Neural cell (in vitro differentiated cells): ENCODE data around the gene GRAMD4.

Experiments
- CTCF ChIP-seq: fragments of 450-650 bp; IDR thresholded peaks from 2 replicates; pipeline ENCODE4 v1.5.1; 2014; ENCODE audit warnings: antibody characterized with exemption, mild to moderate bottlenecking, moderate library complexity; ENCODE audit not compliant: poor library complexity, severe bottlenecking
- EP300 ChIP-seq: fragments of 450-650 bp; conservative IDR thresholded peaks from 2 replicates; pipeline ENCODE4 v1.6.1; 2014; ENCODE audit warnings: antibody characterized with exemption, mild to moderate bottlenecking, moderate library complexity; ENCODE audit not compliant: poor library complexity, severe bottlenecking
- EZH2 ChIP-seq: fragments of 200-600, 300-800 bp; shearing (Covaris generic), sonication (generic); IDR thresholded peaks from 2 replicates; pipeline ENCODE4 v1.6.1; 2014; ENCODE audit warnings: antibody characterized with exemption, low read length, borderline replicate concordance, mild to moderate bottlenecking; ENCODE audit not compliant: insufficient read depth, poor library complexity, severe bottlenecking
- POLR2AphosphoS5 ChIP-seq: IDR thresholded peaks from 2 replicates; pipeline ENCODE4 v1.6.1; 2012
- RAD21 ChIP-seq: fragments of 450-650 bp; conservative IDR thresholded peaks from 2 replicates; pipeline ENCODE4 v1.6.1; 2014; ENCODE audit warnings: antibody characterized with exemption, mild to moderate bottlenecking, moderate library complexity
- REST ChIP-seq: IDR thresholded peaks from 2 replicates; pipeline ENCODE4 v1.6.1; 2012; ENCODE audit warnings: borderline replicate concordance
- SMC3 ChIP-seq: fragments of 450-650 bp; conservative IDR thresholded peaks from 2 replicates; pipeline ENCODE4 v1.6.1; 2014; ENCODE audit warnings: antibody characterized with exemption, mild to moderate bottlenecking, moderate library complexity; ENCODE audit not compliant: poor library complexity

DNA sequence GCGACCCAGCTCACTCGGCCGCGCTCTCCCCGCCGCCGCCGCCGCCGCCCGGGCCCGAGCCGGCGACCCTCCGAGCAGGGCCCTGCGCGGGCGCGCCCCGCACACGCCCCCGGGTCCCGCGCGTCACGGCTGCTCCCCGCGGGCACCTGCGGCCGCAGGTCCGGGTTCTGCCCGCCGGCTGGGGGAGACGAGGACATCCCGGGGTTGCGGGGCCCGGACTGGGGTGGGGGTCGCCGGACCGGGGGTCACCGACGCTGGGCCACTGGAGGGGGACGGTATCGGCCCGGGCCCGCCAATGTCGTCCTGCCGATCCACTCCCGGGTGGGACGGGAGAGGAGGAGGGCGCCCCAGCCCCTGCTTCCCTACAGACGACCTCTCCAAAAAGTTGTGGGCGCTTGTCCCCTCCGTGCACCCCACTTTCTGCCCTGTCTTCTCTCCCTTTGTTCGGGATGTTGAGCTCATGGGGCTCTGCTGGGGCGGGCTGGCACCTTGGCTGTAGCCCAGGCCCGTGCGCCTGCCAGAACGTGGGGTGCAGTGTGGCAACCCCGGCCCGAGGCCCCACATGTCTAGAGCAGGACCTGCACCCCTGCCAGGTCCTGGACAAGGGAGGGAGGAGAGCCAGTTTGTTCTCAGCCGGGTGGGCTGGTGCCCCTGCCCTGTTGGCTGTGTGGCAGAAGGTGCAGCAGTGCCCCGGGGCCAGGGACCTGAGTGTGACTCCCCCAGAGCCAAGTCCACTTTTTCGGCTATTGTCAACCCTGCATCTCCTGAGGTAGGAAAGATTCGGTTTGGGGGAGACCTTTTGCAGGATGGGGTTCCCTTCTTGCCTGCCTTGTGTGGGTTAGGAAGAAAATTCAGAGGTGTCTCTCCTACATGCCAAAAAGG is 42.6 kb upstream of the GRAMD4 start:
- TF ChIP-seq CTCF (no peak), EP300 (no peak), EZH2 (no peak), POLR2AphosphoS5 (no peak), REST (no peak), RAD21 (no peak), SMC3 (no peak)
